IMR-90 (cell line): ENCODE results near the gene ANKDD1A. TPM values are rescaled to one million over a fixed set of nuclear protein-coding genes. Genes with fewer than 3 reads are reported as not detected.

ENCODE experiments used
- ATAC-seq: fragments of 200-7000 bp; cut with Tn5 transposase; 2 replicates; pipeline ENCODE4 v1.9.1; 2020; ENCODE audit warnings: low read depth, mild to moderate bottlenecking, moderate library complexity
- BruUV-seq: library from RNA; stranded (reverse); fragments of 400-500 nt; replicated peaks from 2 replicates; lab custom pipeline; 2021; lab: Mats Ljungman, UMichigan
- CTCF ChIA-PET: fragments of 300-600 bp; formaldehyde crosslinking; extraction: SDS; loops from one replicate; lab custom pipeline; 2021; ENCODE audit warnings: antibody characterized with exemption; lab: Yijun Ruan, JAX
- POLR2A ChIA-PET: fragments of 300-600 bp; sonication (Branson Sonifier 250); formaldehyde crosslinking; loops from one replicate; lab custom pipeline; 2022; ENCODE audit warnings: antibody characterized with exemption; ENCODE audit not compliant: unreplicated experiment; lab: Charles Lee
- DNase-seq: peaks from one replicate; pipeline ENCODE4 v3.0.0; 2013
- H2AFZ ChIP-seq: replicated peaks from 2 replicates; pipeline ENCODE3; 2013; ENCODE audit warnings: low read length, mild to moderate bottlenecking; ENCODE audit not compliant: poor library complexity
- H2AK5ac ChIP-seq: 2 replicates; pipeline ENCODE4 v1.6.1; 2013; ENCODE audit warnings: low read depth, low read length, inconsistent platforms
- H2AK9ac ChIP-seq: replicated peaks from 2 replicates; pipeline ENCODE3; 2013; ENCODE audit warnings: mild to moderate bottlenecking, low read depth, low read length, moderate library complexity; ENCODE audit not compliant: poor library complexity
- H2BK120ac ChIP-seq: 2 replicates; pipeline ENCODE4 v1.6.1; 2013; ENCODE audit warnings: low read depth, low read length, inconsistent platforms
- H2BK15ac ChIP-seq: 3 replicates; pipeline ENCODE4 v1.6.1; 2013; ENCODE audit warnings: low read depth, low read length, inconsistent platforms
- H2BK20ac ChIP-seq: 2 replicates; pipeline ENCODE4 v1.6.1; 2013; ENCODE audit warnings: low read depth, mild to moderate bottlenecking, inconsistent platforms, low read length, moderate library complexity
- H2BK5ac ChIP-seq: 2 replicates; pipeline ENCODE4 v1.6.1; 2013; ENCODE audit warnings: mild to moderate bottlenecking, low read depth, low read length, inconsistent platforms; ENCODE audit not compliant: poor library complexity, severe bottlenecking
- H3K14ac ChIP-seq: replicated peaks from 2 replicates; pipeline ENCODE4 v1.6.1; 2013; ENCODE audit warnings: low read depth, low read length, inconsistent platforms
- H3K18ac ChIP-seq: 2 replicates; pipeline ENCODE4 v1.6.1; 2013; ENCODE audit warnings: low read depth, low read length, control low read depth
- H3K23ac ChIP-seq: 2 replicates; pipeline ENCODE4 v1.6.1; 2013; ENCODE audit warnings: low read depth, low read length, inconsistent platforms
- H3K27ac ChIP-seq: 2 replicates; pipeline ENCODE4 v1.5.1; 2013; ENCODE audit warnings: mild to moderate bottlenecking, control low read depth, low read length; ENCODE audit not compliant: insufficient read depth
- H3K27me3 ChIP-seq: 2 replicates; pipeline ENCODE4 v1.6.1; 2013; ENCODE audit warnings: low read length; ENCODE audit not compliant: control insufficient read depth, insufficient read depth
- H3K36me3 ChIP-seq: 2 replicates; pipeline ENCODE4 v1.6.1; 2013; ENCODE audit warnings: low read length, mixed read lengths; ENCODE audit not compliant: control insufficient read depth, insufficient read depth
- H3K4ac ChIP-seq: 2 replicates; pipeline ENCODE4 v1.6.1; 2013; ENCODE audit warnings: low read depth, low read length, inconsistent platforms
- H3K4me1 ChIP-seq: 2 replicates; pipeline ENCODE4 v1.6.1; 2013; ENCODE audit warnings: low read length, mixed read lengths; ENCODE audit not compliant: control insufficient read depth, insufficient read depth
- H3K4me2 ChIP-seq: 2 replicates; pipeline ENCODE4 v1.6.1; 2013; ENCODE audit warnings: low read depth, mild to moderate bottlenecking, control low read depth, low read length, moderate library complexity
- H3K4me3 ChIP-seq: 2 replicates; pipeline ENCODE4 v1.5.1; 2013; ENCODE audit warnings: low read depth, mild to moderate bottlenecking, control low read depth, low read length, moderate library complexity; ENCODE audit not compliant: insufficient read depth
- H3K56ac ChIP-seq: 2 replicates; pipeline ENCODE4 v1.6.1; 2013; ENCODE audit warnings: low read length, inconsistent platforms; ENCODE audit not compliant: insufficient read depth; ENCODE audit errors: extremely low read depth
- H3K79me1 ChIP-seq, 2 experiments: 2 replicates each; pipeline ENCODE4 v1.6.1; 2013; ENCODE audit warnings: low read length in 2 of 2, inconsistent platforms in 1 of 2, low read depth in 1 of 2
- H3K9ac ChIP-seq: 2 replicates; pipeline ENCODE4 v1.6.1; 2013; ENCODE audit warnings: low read depth, low read length, control low read depth
- H3K9me1 ChIP-seq: 2 replicates; pipeline ENCODE4 v1.6.1; 2013; ENCODE audit warnings: low read length, inconsistent platforms; ENCODE audit not compliant: insufficient read depth
- H3K9me3 ChIP-seq: 2 replicates; pipeline ENCODE4 v1.6.1; 2013; ENCODE audit warnings: low read length; ENCODE audit not compliant: control insufficient read depth, insufficient read depth
- H4K20me1 ChIP-seq: 2 replicates; pipeline ENCODE4 v1.6.1; 2013; ENCODE audit warnings: low read length, inconsistent platforms; ENCODE audit not compliant: insufficient read depth
- H4K5ac ChIP-seq: 2 replicates; pipeline ENCODE4 v1.6.1; 2013; ENCODE audit warnings: mild to moderate bottlenecking, low read depth, low read length, control low read depth
- H4K8ac ChIP-seq, 2 experiments: 2 replicates each; pipeline ENCODE4 v1.6.1; 2013; ENCODE audit warnings: low read depth in 2 of 2, low read length in 2 of 2, control low read depth in 1 of 2, inconsistent platforms in 1 of 2
- H4K91ac ChIP-seq: 2 replicates; pipeline ENCODE4 v1.6.1; 2013; ENCODE audit warnings: low read depth, low read length, inconsistent platforms; ENCODE audit not compliant: insufficient read depth
- ELK1 ChIP-seq: fragments of 150-350 bp; IDR thresholded peaks from 2 replicates; pipeline ENCODE4 v1.6.1; 2016; ENCODE audit warnings: low read depth, mild to moderate bottlenecking, low read length, moderate library complexity, borderline replicate concordance
- MXI1 ChIP-seq: IDR thresholded peaks from 2 replicates; pipeline ENCODE4 v1.6.1; 2012; ENCODE audit warnings: low read depth, mild to moderate bottlenecking, low read length, moderate library complexity, borderline replicate concordance
- RAD21 ChIP-seq: IDR thresholded peaks from 2 replicates; pipeline ENCODE4 v1.6.1; 2012; ENCODE audit warnings: low read length, improper control_type of control experiment
- SMC3 ChIP-seq: fragments of 150-350 bp; IDR thresholded peaks from 2 replicates; pipeline ENCODE4 v1.6.1; 2016; ENCODE audit warnings: low read depth, mild to moderate bottlenecking, antibody characterized with exemption, low read length, moderate library complexity
- WGBS, 2 experiments: methylation state at CpG; one replicate each; pipeline versions ENCODE4 v1.1.5 to v1.1.7; 2013; ENCODE audit warnings: missing lambda C conversion rate in 2 of 2; ENCODE audit not compliant: insufficient read length in 1 of 2; ENCODE audit errors: extremely low coverage in 2 of 2; 5-methylcytosine and 5-hydroxymethylcytosine counted together
- dilution Hi-C: fragments of 300-500 bp; cut with HindIII; formaldehyde crosslinking; loops from one replicate; pipeline ENCODE4 v1.14.3; 2018; ENCODE audit warnings: low sequenced_read_pairs; ENCODE audit not compliant: unreplicated experiment
- in situ Hi-C: fragments of 300-500 bp; cut with MboI; formaldehyde crosslinking; loops from 3 replicates; pipeline ENCODE4 v1.14.3; 2019; ENCODE audit warnings: low sequenced_read_pairs, inconsistent platforms, mixed read lengths
- intact Hi-C: fragments of 100-400 bp; cut with micrococcal nuclease; formaldehyde crosslinking; loops from 2 replicates; pipeline ENCODE4 v1.10.0; 2022
- polyA plus RNA-seq, 3 experiments: library from polyadenylated mRNA; depleted of rRNA; stranded (reverse); fragments of >200 nt; gene quantifications; 2 replicates each; pipeline ENCODE4 v1.2.3, GENCODE V29; 2012; ENCODE audit warnings: low replicate concordance in 1 of 3
- total RNA-seq: library from RNA; depleted of rRNA; stranded (reverse); fragments of >200 nt; gene quantifications from 2 replicates; pipeline ENCODE4 v1.2.3, GENCODE V29; 2012

The ANKDD1A gene
- total and polyA plus RNA-seq, 2 of the 4 experiments (the other 2 are of a cell fraction): 3.6 to 4.9 TPM

GRCh38 chr15:64906402-64906801, 5.3 kb upstream of the ANKDD1A start:
- ChIA-PET POLR2A (no interaction called here), CTCF (interaction anchor here (1.3 kb wide), 1 partner anchor 63 kb away, joined by 3 read pairs; no protein-coding TSS in a partner anchor)
- H3K27me3 ChIP-seq: no peaks in the 10 kb centered on the region
- H3K4me2 ChIP-seq: no peak overlapping the region
- H2BK15ac ChIP-seq: no peak overlapping the region
- H3K14ac ChIP-seq: no peak overlapping the region
- H3K4ac ChIP-seq: no peak overlapping the region
- H3K18ac ChIP-seq: no peak overlapping the region
- peaks cover 5% of the 10 kb centered on the region for H3K4me1 ChIP-seq
- no peak overlapping the region for H2BK5ac ChIP-seq
- no peak overlapping the region for H3K23ac ChIP-seq
- H3K9me1 ChIP-seq: 0 out of 2 replicates have a peak, but pooled peaks cover 3% of the 10 kb centered on the region
- no peaks in the 10 kb centered on the region for H4K20me1 ChIP-seq
- no peak overlapping the region for H3K9ac ChIP-seq
- H4K91ac ChIP-seq: no peak overlapping the region
- H2BK20ac ChIP-seq: no peak overlapping the region
- H2AK9ac ChIP-seq: no peak overlapping the region
- WGBS, 2 experiments: no CpG with 5 or more reads among the region's 3 CpGs
- H2AK5ac ChIP-seq: no peak overlapping the region
- no peak for ATAC-seq
- no peak overlapping the region for H3K4me3 ChIP-seq
- no peak overlapping the region for H3K27ac ChIP-seq
- TF ChIP-seq SMC3 (no peak), ELK1 (no peak), MXI1 (no peak), RAD21 (no peak)
- no peak overlapping the region for H2BK120ac ChIP-seq
- intact Hi-C loops: no loop called here
- DNase-seq: no peak
- no peak overlapping the region for H4K8ac ChIP-seq
- peaks cover 5 to 9% of the 10 kb centered on the region in 2 experiments; a peak in 2 of 4 replicates for H3K79me1 ChIP-seq
- no peaks in the 10 kb centered on the region for H3K36me3 ChIP-seq
- in situ Hi-C loops: loop anchor here (5.0 kb wide), 2 partner anchors 64 to 174 kb away; partner anchors contain the start of gene PLEKHO2
- no TSS peak for BruUV-seq
- dilution Hi-C loops: no loop called here
- no peak overlapping the region for H2AFZ ChIP-seq
- H3K56ac ChIP-seq: no peak overlapping the region
- H3K9me3 ChIP-seq: no peaks in the 10 kb centered on the region
- no peak overlapping the region for H4K5ac ChIP-seq
